ENCODE data around the gene TMOD1.

DNA sequence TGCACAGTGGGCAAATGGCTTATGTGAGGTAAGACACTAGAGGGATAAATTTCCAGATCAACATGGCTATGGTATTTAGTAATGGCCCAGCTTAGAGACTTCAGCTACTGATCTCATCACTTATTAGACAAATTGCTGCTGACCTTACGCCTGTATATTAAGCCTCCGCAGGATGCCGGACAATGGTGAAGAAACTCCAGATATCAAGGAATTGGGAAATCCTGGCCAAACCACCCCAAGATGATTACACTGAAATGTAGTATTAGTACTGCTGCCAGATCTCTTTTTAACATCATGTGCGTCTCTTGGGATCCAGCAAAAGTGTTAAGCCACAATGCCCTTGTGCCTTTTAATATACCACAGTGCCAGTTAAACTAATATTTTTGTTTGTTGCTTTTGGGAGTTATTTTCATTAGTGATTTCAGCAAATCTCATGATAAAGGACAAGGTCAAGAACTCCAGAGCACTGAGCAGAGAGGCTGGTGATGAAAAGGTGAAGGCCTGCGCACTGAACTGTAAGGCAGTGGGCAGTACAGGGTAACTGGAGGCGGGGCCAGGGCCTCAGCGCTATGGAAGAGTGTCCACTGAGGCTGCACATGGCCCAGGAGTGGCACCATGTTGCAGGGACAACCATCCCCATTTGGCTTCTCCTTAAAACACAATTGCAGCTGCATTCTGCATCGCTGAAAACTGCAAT is 99.2 kb downstream of the TMOD1 start:
- TF ChIP-seq EZH2phosphoT487 (IDR thresholded peaks at IDR 0.05; ENCODE audit: insufficient read depth, low read depth) (no peak), EZH2 (IDR thresholded peaks at IDR 0.05; ENCODE audit: insufficient read depth, poor library complexity, severe bottlenecking) (no peak)
